HG03460 (cell line): Measurements from ENCODE around the gene ARHGDIA.
A peak's percentile ranks its signal among the peaks of the same experiment; 100 is the strongest.

Experiments
- ATAC-seq: cut with Tn5 transposase; IDR thresholded peaks from one replicate; pipeline ENCODE4 v1.9.1; 2021; ENCODE audit not compliant: unreplicated experiment

The ARHGDIA gene

GRCh38 chr17:81865733-81866439, 5.3 kb downstream of the ARHGDIA start:
- no peak for ATAC-seq

- no peak for ATAC-seq
Observed at GRCh38 chr17:81865358-81865732, 5.8 kb downstream of the ARHGDIA start.

- no peak for ATAC-seq
Observed at GRCh38 chr17:81863833-81864768, 7.0 kb downstream of the ARHGDIA start.

GRCh38 chr17:81863123-81863675, 7.9 kb downstream of the ARHGDIA start:
- ATAC-seq: no peak

GRCh38 chr17:81860756-81861568, 10.2 kb downstream of the ARHGDIA start:
- peak; percentile 78 for ATAC-seq

- ATAC-seq: peak; percentile 4
Observed at GRCh38 chr17:81859906-81860755, 11.0 kb downstream of the ARHGDIA start, which contains the start of gene P4HB. P4HB (minus strand) TSS chr17:81860535; CDS start chr17:81860471, 64 bp downstream.

GRCh38 chr17:81858967-81859905, 11.9 kb downstream of the ARHGDIA start:
- ATAC-seq: no peak

- no peak for ATAC-seq
Observed at GRCh38 chr17:81858170-81858966, 12.8 kb downstream of the ARHGDIA start.

- no peak for ATAC-seq
Observed at GRCh38 chr17:81854974-81855774, 16.0 kb downstream of the ARHGDIA start.

- no peak for ATAC-seq
Observed at GRCh38 chr17:81852237-81852636, 18.9 kb downstream of the ARHGDIA start.

- no peak for ATAC-seq
Observed at GRCh38 chr17:81851423-81851822, 19.7 kb downstream of the ARHGDIA start.

GRCh38 chr17:81849457-81849856, 21.7 kb downstream of the ARHGDIA start:
- ATAC-seq: no peak

GRCh38 chr17:81846743-81847689, 24.1 kb downstream of the ARHGDIA start:
- no peak for ATAC-seq

GRCh38 chr17:81845881-81846742, 25.0 kb downstream of the ARHGDIA start:
- no peak for ATAC-seq

GRCh38 chr17:81845361-81845760, 25.8 kb downstream of the ARHGDIA start:
- no peak for ATAC-seq
